GM19438 (cell line): ENCODE results near the gene TMBIM1.
"Not testable (repeated sequence)": the region's sequence is repeated elsewhere in the genome, so short reads cannot be mapped to it uniquely, and the experiment has no call there.

Experiments
- ATAC-seq: cut with Tn5 transposase; IDR thresholded peaks from one replicate; pipeline ENCODE4 v1.9.1; 2021; ENCODE audit warnings: low read depth; ENCODE audit not compliant: unreplicated experiment

The TMBIM1 gene

GRCh38 chr2:218319813-218320365 is 27.6 kb upstream of the TMBIM1 start:
- ATAC-seq = no peak

GRCh38 chr2:218318241-218318640 is 25.9 kb upstream of the TMBIM1 start:
- ATAC-seq = no peak

GRCh38 chr2:218317835-218318234 is 25.5 kb upstream of the TMBIM1 start:
- ATAC-seq = no peak

GRCh38 chr2:218317303-218317630 is 25.0 kb upstream of the TMBIM1 start:
- no peak for ATAC-seq

GRCh38 chr2:218315397-218315796 is 23.1 kb upstream of the TMBIM1 start:
- ATAC-seq = no peak

- ATAC-seq = not testable (repeated sequence)
These were observed 22.5 kb upstream of the TMBIM1 start for GRCh38 chr2:218314764-218315163.

GRCh38 chr2:218313356-218313755 is 21.1 kb upstream of the TMBIM1 start:
- ATAC-seq = no peak

GRCh38 chr2:218312267-218312756 is 20.0 kb upstream of the TMBIM1 start:
- no peak for ATAC-seq

- ATAC-seq = not testable (repeated sequence)
These were observed 19.4 kb upstream of the TMBIM1 start for GRCh38 chr2:218311541-218312266.

GRCh38 chr2:218310853-218311540 is 18.7 kb upstream of the TMBIM1 start:
- ATAC-seq = no peak

- ATAC-seq = no peak
These were observed 15.2 kb upstream of the TMBIM1 start for GRCh38 chr2:218307415-218308090.

- no peak for ATAC-seq
These were observed 14.0 kb upstream of the TMBIM1 start for GRCh38 chr2:218306184-218306920.

- ATAC-seq = no peak
These were observed 13.1 kb upstream of the TMBIM1 start for GRCh38 chr2:218305383-218305782.

- no peak for ATAC-seq
These were observed 9.0 kb upstream of the TMBIM1 start for GRCh38 chr2:218301176-218301819.

GRCh38 chr2:218300141-218300540 is 7.8 kb upstream of the TMBIM1 start:
- ATAC-seq = no peak

- ATAC-seq = no peak
These were observed 6.1 kb upstream of the TMBIM1 start for GRCh38 chr2:218298314-218298875.

- ATAC-seq = no peak
These were observed 4.5 kb upstream of the TMBIM1 start for GRCh38 chr2:218296847-218297246.

- no peak for ATAC-seq
These were observed 3.9 kb upstream of the TMBIM1 start for GRCh38 chr2:218296200-218296599.

GRCh38 chr2:218295029-218295428 is 2.7 kb upstream of the TMBIM1 start:
- ATAC-seq = no peak
